GM08714 (cell line): ENCODE data around the gene LRP8.

Experiments
- H3K4me3 ChIP-seq: fragments of 200-500 bp; sonication (Bioruptor generic); 2 replicates; pipeline ENCODE4 v1.5.1; 2014; ENCODE audit warnings: mild to moderate bottlenecking, low read length, inconsistent platforms
- ZNF274 ChIP-seq: IDR thresholded peaks from 2 replicates; pipeline ENCODE4 v1.6.1; 2012; ENCODE audit warnings: mild to moderate bottlenecking, low read depth, low read length

LRP8 gene

GRCh38 chr1:53367503-53368313 is 39.8 kb upstream of the LRP8 start:
- peak overlapping the region; percentile 41; the same call in 1 of the 2 replicates for H3K4me3 ChIP-seq
- no peak for TF ChIP-seq ZNF274

GRCh38 chr1:53366901-53367502 is 39.1 kb upstream of the LRP8 start:
- no peak for TF ChIP-seq ZNF274
- no peak overlapping the region; the same call in 1 of the 2 replicates for H3K4me3 ChIP-seq

GRCh38 chr1:53365437-53366063 is 37.7 kb upstream of the LRP8 start:
- no peak overlapping the region for H3K4me3 ChIP-seq
- no peak for TF ChIP-seq ZNF274

GRCh38 chr1:53362851-53363642 is 35.2 kb upstream of the LRP8 start:
- H3K4me3 ChIP-seq, result no peak overlapping the region
- no peak for TF ChIP-seq ZNF274

DNA sequence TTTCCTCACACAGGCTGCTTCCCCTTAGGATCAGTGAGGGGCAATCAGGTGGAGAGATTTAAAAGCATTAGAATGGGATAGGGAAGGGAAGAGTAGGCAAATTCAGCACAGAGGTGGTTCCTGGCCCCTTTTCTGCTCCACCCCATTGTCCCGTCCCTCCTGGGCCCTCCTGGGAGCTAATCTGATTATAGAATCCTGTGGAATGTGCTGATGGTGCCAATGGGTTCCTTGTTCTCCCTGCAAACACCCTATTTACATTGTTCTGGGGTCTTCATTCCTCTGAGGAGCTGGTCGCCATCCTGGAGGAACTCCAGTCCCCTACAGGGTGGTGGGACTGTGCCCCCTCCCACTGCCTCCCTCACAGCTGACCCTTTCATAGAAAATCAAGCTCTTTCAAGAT is 34.4 kb upstream of the LRP8 start:
- H3K4me3 ChIP-seq, result no peak overlapping the region
- TF ChIP-seq ZNF274, result no peak

DNA sequence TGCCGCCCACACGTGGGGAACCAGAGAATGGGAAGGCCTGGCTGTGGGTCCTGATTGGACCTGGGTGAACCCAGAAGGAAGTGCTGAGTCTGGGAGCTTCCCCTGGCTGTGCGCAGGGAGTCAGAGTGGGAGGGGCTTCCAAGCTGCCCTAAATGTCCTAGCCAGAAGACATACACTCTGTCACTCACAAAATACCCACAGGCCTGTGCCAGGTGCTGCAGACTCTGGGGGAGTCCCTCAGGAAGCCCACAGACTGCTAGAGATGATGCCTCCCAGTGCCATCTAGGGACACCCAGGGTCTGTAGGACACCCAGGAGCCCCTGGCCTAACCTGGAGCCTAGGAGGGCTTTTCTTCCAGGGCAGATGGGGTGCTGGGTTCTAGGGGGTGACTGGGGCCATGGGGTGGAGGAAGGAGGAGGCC is 33.7 kb upstream of the LRP8 start:
- TF ChIP-seq ZNF274, result no peak
- no peak overlapping the region for H3K4me3 ChIP-seq

DNA sequence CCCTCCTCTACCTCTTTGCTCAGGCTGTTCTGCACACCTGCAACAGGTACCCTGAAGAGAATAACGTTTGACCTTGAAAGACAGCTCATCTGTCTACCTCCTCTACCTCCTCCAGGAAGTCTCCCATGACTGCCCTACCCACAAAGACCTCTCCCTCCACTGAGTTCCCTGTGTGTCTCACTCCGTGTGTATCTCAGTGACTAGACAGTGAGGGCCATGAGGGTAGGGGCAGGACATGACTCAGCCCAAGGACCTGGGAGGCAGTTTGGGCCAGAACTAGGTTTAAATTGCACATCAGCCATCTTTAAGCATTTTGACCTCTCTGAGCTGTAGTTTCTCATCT is 32.0 kb upstream of the LRP8 start:
- no peak overlapping the region for H3K4me3 ChIP-seq
- no peak for TF ChIP-seq ZNF274

DNA sequence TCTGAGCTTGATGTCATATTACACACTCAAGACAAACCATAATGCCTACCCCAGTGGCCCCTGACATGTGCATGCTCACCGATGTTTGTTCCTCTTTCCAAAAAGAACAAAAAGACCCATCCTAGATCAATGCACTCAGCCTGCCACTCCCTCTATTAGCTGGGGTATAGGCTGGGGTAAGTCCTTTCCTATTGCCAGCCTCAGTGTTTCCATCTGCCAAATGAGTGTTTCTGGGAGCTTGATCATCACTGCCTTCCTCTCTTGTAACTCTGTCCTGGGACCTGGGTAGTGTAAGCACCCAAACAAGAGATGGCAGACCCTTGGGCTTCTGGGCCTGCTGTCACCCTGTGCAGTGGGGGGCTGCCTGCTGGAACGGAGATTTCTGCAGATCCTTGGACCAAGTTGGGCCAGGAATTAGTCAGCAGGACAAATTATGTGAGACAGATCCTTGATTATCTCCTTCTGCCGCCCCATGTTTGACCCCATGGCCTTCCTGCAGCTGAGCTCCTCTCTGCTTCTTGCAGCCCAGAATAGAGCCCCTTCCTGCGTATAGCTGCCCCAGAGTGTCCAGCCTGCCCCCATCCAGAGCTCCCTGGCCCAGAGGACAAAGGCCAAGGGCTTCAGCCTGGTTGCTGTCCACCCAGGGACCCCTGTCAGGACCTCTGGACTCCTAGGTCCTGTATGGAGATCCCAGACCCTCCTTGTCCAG is 31.5 kb upstream of the LRP8 start:
- no peak for TF ChIP-seq ZNF274
- no peak overlapping the region for H3K4me3 ChIP-seq

DNA sequence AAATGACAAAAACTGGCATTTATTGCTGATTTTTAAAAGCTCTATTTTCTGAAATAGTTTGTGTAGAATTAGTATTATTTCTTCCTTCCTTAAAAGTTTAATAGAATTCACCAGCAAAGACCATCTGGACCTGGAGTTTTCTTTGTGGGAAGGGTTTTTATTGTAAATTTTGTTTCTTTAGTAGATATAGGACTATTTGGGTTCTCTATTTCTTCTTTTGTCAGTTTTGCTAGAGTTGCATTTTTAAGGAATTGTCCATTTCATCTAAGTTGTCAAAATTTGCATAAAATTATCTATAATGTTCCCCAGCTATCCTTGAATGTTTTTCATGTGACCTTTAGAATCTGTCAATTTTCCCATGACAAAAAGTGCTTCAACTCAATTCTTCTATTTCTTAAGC is 28.8 kb upstream of the LRP8 start:
- no peak overlapping the region for H3K4me3 ChIP-seq
- no peak for TF ChIP-seq ZNF274

GRCh38 chr1:53354119-53354518 is 26.2 kb upstream of the LRP8 start:
- no peak for TF ChIP-seq ZNF274
- H3K4me3 ChIP-seq, result no peak overlapping the region

DNA sequence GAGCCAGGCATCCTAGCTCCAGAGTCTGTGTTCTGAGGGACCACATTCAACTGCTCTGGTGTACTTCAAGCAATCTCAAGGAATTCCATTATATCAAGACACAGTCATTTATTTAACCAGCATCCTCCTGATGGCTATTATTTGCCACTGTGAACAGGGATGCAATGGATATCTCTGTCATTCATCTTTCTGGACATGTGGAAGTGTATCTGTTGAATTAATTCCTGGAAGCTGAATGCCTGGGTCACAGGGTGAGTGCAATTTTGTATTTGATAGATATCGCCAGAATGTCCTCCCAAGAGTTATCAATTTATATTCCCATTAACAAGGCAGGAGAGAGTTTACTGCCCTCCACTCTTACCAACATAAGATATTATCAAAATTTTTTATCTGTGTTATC is 24.7 kb upstream of the LRP8 start:
- no peak overlapping the region for H3K4me3 ChIP-seq
- no peak for TF ChIP-seq ZNF274

DNA sequence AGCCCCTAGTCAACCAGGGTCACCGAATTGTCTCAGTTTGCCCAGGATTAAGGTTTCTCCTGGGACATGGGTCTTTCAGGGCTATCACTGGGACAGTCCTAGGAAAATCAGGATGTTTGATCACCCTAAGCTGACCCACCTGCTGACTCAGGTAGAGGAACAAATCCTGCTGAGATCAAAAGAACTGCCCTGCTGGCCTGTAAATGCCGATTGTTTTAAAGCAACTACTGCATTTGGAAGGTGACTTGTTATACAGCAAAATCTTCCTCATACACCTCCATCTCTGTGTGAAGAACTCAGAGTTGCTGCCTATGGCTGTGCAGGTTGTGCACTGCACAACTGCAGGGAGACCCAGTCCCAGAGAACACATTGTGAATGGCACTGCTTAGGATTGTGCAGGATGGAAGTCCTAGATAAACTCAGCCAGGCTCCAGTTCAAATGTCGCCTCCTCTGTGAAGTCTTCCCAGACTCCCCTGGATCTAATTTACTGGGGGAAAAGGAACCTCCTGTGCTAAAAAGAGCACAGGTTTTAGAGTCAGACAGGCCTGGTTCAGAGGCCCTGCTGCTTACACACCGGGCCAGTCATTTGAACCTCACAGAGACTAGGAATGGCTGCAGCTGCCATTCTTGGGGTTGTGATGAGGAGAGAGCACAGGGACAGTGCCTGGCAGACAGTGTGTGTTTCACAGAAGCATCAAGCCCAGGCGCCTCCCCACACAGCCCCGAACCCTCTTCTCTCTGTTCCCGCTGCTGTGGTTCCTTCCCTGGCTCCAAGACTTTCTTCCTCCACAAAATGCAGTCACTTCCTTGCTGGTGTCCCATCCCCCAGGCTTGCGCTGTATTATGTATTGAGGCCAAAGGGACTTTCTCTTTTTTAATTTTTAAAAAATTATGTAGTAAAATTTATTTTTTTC is 23.2 kb upstream of the LRP8 start:
- TF ChIP-seq ZNF274, result no peak

More for the DNA sequence above, 23.2 kb upstream of the LRP8 start:
- no peak overlapping the region for H3K4me3 ChIP-seq
